Naive thymus-derived CD4-positive, alpha-beta T cell (primary cell): ENCODE data around the gene SIRPB1. TPM values are rescaled to one million over a fixed set of nuclear protein-coding genes. Genes with fewer than 3 reads are reported as not detected.
A peak's percentile ranks its signal among the peaks of the same experiment; 100 is the strongest.
"Not testable (repeated sequence)": the region's sequence is repeated elsewhere in the genome, so short reads cannot be mapped to it uniquely, and the experiment has no call there.

Experiments used
- ATAC-seq: fragments of 150-1000 bp; cut with Tn5 transposase; 2 replicates; pipeline ENCODE4 v1.10.0; 2021; ENCODE audit warnings: mild to moderate bottlenecking, moderate library complexity
- CTCF ChIA-PET: fragments of 350-600 bp; sonication (Branson Sonifier 250); formaldehyde crosslinking; loops from one replicate; lab custom pipeline; 2021; ENCODE audit warnings: antibody characterized with exemption; lab: Charles Lee
- POLR2A ChIA-PET: fragments of 350-600 bp; sonication (Branson Sonifier 250); formaldehyde crosslinking; loops from one replicate; lab custom pipeline; 2021; ENCODE audit warnings: antibody characterized with exemption, inconsistent platforms; lab: Charles Lee
- DNase-seq, 9 donors: peaks; one replicate each; pipeline versions ENCODE4 v3.0.0 to v3.0.0-alpha.2; 2020 to 2022; ENCODE audit warnings: mixed read lengths in 1 of 9
- H3K27ac ChIP-seq: one replicate; pipeline ENCODE4 v1.7.0; 2013; ENCODE audit warnings: mild to moderate bottlenecking, low read depth, low read length, moderate library complexity
- H3K27me3 ChIP-seq, 2 donors: one replicate each; pipeline ENCODE4 v1.7.0; 2013; ENCODE audit warnings: low read length in 2 of 2, mild to moderate bottlenecking in 2 of 2, moderate library complexity in 2 of 2; ENCODE audit not compliant: control insufficient read depth in 2 of 2, insufficient read depth in 2 of 2
- H3K36me3 ChIP-seq, 3 experiments: 1 replicate in 2 of 3; 2 replicates in 1 of 3; pipeline ENCODE4 v1.7.0; 2013; ENCODE audit warnings: low read length in 3 of 3, mild to moderate bottlenecking in 3 of 3, moderate library complexity in 1 of 3; ENCODE audit not compliant: insufficient read depth in 3 of 3, control insufficient read depth in 2 of 3
- H3K4me1 ChIP-seq, 2 donors: one replicate each; pipeline ENCODE4 v1.7.0; 2013; ENCODE audit warnings: low read length in 2 of 2, mild to moderate bottlenecking in 2 of 2, moderate library complexity in 1 of 2; ENCODE audit not compliant: control insufficient read depth in 2 of 2, insufficient read depth in 2 of 2
- H3K4me3 ChIP-seq: 2 replicates; pipeline ENCODE4 v1.7.0; 2013; ENCODE audit warnings: mild to moderate bottlenecking, low read length
- H3K9me3 ChIP-seq, 3 experiments: 1 replicate in 2 of 3; 2 replicates in 1 of 3; pipeline ENCODE4 v1.7.0; 2013; ENCODE audit warnings: low read length in 3 of 3; ENCODE audit not compliant: control insufficient read depth in 2 of 3
- H3K27ac Mint-ChIP-seq, 9 donors: one replicate each; pipeline ENCODE4 v1.8.0; 2020 to 2022; ENCODE audit warnings: mixed read lengths in 9 of 9, mild to moderate bottlenecking in 8 of 9, moderate library complexity in 5 of 9, inconsistent platforms in 2 of 9
- H3K27me3 Mint-ChIP-seq, 5 donors: one replicate each; pipeline ENCODE4 v1.8.0; 2021 to 2022; ENCODE audit warnings: mixed read lengths in 5 of 5, mild to moderate bottlenecking in 1 of 5
- H3K36me3 Mint-ChIP-seq, 5 donors: one replicate each; pipeline ENCODE4 v1.8.0; 2020 to 2022; ENCODE audit warnings: mixed read lengths in 5 of 5, mild to moderate bottlenecking in 3 of 5, inconsistent platforms in 1 of 5
- H3K4me1 Mint-ChIP-seq, 7 donors: one replicate each; pipeline ENCODE4 v1.8.0; 2020 to 2022; ENCODE audit warnings: mixed read lengths in 7 of 7, mild to moderate bottlenecking in 3 of 7, inconsistent platforms in 1 of 7
- H3K4me3 Mint-ChIP-seq, 10 donors: one replicate each; pipeline ENCODE4 v1.8.0; 2020 to 2022; ENCODE audit warnings: mild to moderate bottlenecking in 10 of 10, mixed read lengths in 10 of 10, moderate library complexity in 6 of 10, inconsistent platforms in 2 of 10
- H3K9me3 Mint-ChIP-seq, 11 donors: one replicate each; pipeline ENCODE4 v1.8.0; 2020 to 2022; ENCODE audit warnings: mixed read lengths in 11 of 11, mild to moderate bottlenecking in 4 of 11, inconsistent platforms in 1 of 11, moderate library complexity in 1 of 11
- intact Hi-C, 2 donors: fragments of 100-400 bp; cut with micrococcal nuclease; formaldehyde crosslinking; loops; one replicate each; pipeline ENCODE4 v1.15.1; 2023
- polyA plus RNA-seq, 2 donors: library from polyadenylated mRNA; unstranded; fragments of 300-500 nt; fragmentation: Illumina TruSeq; gene quantifications; one replicate each; pipeline ENCODE4 v1.2.3, GENCODE V29; 2021
- total RNA-seq, 6 experiments: library from RNA in 5 of 6; stranded (reverse) in 5 of 6; gene quantifications; 1 replicate in 5 of 6; 2 replicates in 1 of 6; pipeline ENCODE4 v1.2.3 and lab custom pipeline; 2021 to 2026

Gene SIRPB1
- total and polyA plus RNA-seq, 7 experiments from 2014 or later: 2.2 to 28.2 (median 9.6) TPM

DNA sequence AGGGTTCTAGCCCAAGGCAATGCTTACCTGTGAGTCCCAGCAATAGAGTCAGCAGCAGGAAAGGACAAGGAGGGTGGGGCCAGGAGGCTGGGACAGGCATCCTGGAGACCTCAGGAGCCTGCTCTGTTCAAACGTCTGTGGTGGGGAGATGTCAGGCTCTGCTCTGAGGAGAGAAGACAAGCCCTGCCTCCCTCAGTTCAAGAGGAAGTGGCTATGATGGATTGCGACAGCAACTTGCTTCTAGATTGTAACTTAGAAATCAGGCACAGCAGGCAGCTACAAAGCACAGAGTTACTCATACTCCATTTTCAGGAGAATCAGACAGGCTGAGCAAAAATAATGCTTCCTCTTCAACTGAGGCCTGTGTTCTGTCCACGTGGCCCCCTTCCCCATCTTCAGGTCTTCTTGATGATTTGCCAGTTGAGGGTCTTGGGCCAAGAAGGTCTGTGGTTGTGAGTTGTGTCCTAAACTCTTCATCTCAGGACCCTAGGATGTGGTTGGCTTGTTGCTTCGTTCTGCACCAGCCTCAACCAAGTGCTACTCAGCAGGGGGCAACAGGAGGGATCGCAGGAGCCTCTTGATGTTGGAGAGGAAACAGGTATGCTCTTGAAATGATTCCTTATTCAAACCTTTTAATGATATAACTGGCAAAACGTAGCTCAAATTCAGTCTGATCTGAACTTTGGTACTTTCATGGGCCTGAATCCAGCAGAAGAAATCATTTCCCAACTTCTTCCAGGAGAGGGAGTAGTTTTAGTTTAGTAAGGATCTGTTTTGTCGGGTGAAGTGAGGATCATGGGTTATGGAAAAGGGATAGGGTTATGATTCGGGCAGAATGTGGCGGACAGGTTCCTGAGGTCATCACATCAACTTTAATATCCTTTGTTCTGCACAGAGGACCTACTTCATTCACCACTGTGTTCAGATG, 31.0 kb downstream of the SIRPB1 start:
- no peaks in the 10 kb centered on the region for H3K27me3 Mint-ChIP-seq
- CTCF ChIA-PET: interaction anchor here (0.6 kb wide), 1 partner anchor 54 kb away, joined by 3 read pairs; no protein-coding TSS in a partner anchor
- Histone ChIP-seq H3K4me3 (no peak overlapping the region), H3K4me1 (peaks cover 0 to 5% of the 10 kb centered on the region in 2 donors), H3K27ac (no peak overlapping the region), H3K36me3 (no peaks in the 10 kb centered on the region), H3K27me3 (no peaks in the 10 kb centered on the region), H3K9me3 (no peaks in the 10 kb centered on the region)
- H3K27ac Mint-ChIP-seq: peak overlapping the region in 3 of 9 donors; percentile 88 to 91 (median 90)
- DNase-seq (peak in 3 of 9 donors; percentile 23 to 64 (median 56)), ATAC-seq (no peak)
- H3K36me3 Mint-ChIP-seq: peaks cover 0 to 3% (median 0%) of the 10 kb centered on the region in 5 donors
- intact Hi-C loops: loop anchor here in 1 of 2 donors (2.0 kb wide), 2 partner anchors 146 to 188 kb away; no protein-coding TSS in a partner anchor
- peak overlapping the region in 4 of 10 donors; percentile 67 to 76 (median 70) for H3K4me3 Mint-ChIP-seq
- POLR2A ChIA-PET: interaction anchor here (0.7 to 1.2 kb wide), 2 partner anchors 62 to 87 kb away, joined by 3 to 4 read pairs; no protein-coding TSS in a partner anchor
- H3K4me1 Mint-ChIP-seq: peaks cover 0 to 41% (median 0%) of the 10 kb centered on the region in 7 donors
- H3K9me3 Mint-ChIP-seq: peaks cover 0 to 3% (median 0%) of the 10 kb centered on the region in 11 donors

- Histone ChIP-seq H3K4me3 (no peak overlapping the region), H3K27me3 (no peaks in the 10 kb centered on the region), H3K4me1 (peaks cover 0 to 5% of the 10 kb centered on the region in 2 donors), H3K9me3 (no peaks in the 10 kb centered on the region), H3K36me3 (no peaks in the 10 kb centered on the region), H3K27ac (no peak overlapping the region)
- Mint-ChIP-seq H3K4me3 (peak overlapping the region in 4 of 10 donors; percentile 67 to 76 (median 70)), H3K36me3 (peaks cover 0 to 7% (median 0%) of the 10 kb centered on the region in 5 donors), H3K27me3 (no peaks in the 10 kb centered on the region), H3K27ac (peak overlapping the region in 3 of 9 donors; percentile 88 to 91 (median 90)), H3K9me3 (peaks cover 0 to 3% (median 0%) of the 10 kb centered on the region in 11 donors), H3K4me1 (peaks cover 0 to 46% (median 0%) of the 10 kb centered on the region in 7 donors)
- intact Hi-C loops: loop anchor here in 1 of 2 donors (2.0 kb wide), 2 partner anchors 147 to 189 kb away; no protein-coding TSS in a partner anchor
- ChIA-PET POLR2A (interaction anchor here (1.2 kb wide), 1 partner anchor 63 kb away, joined by 4 read pairs; no protein-coding TSS in a partner anchor), CTCF (interaction anchor here (0.6 kb wide), 1 partner anchor 55 kb away, joined by 3 read pairs; no protein-coding TSS in a partner anchor)
- ATAC-seq (no peak), DNase-seq (no peak)
These were observed 31.9 kb downstream of the SIRPB1 start for GRCh38 chr20:1587781-1588532.

- ATAC-seq: no peak
- Histone ChIP-seq H3K27me3 (no peaks in the 10 kb centered on the region), H3K27ac (no peak overlapping the region), H3K4me1 (no peaks in the 10 kb centered on the region), H3K9me3 (no peaks in the 10 kb centered on the region), H3K36me3 (no peaks in the 10 kb centered on the region), H3K4me3 (no peak overlapping the region)
- no peak for DNase-seq
- Mint-ChIP-seq H3K4me1 (peaks cover 0 to 10% (median 5%) of the 10 kb centered on the region in 7 donors), H3K27me3 (no peaks in the 10 kb centered on the region), H3K27ac (peak overlapping the region in 1 of 9 donors; percentile 20), H3K9me3 (no peaks in the 10 kb centered on the region), H3K4me3 (no peak overlapping the region), H3K36me3 (peaks cover 3 to 23% (median 8%) of the 10 kb centered on the region in 5 donors)
- CTCF ChIA-PET: no interaction called here
- POLR2A ChIA-PET: no interaction called here
- intact Hi-C loops: no loop called here
These were observed 40.3 kb downstream of the SIRPB1 start for GRCh38 chr20:1579488-1579887.

DNA sequence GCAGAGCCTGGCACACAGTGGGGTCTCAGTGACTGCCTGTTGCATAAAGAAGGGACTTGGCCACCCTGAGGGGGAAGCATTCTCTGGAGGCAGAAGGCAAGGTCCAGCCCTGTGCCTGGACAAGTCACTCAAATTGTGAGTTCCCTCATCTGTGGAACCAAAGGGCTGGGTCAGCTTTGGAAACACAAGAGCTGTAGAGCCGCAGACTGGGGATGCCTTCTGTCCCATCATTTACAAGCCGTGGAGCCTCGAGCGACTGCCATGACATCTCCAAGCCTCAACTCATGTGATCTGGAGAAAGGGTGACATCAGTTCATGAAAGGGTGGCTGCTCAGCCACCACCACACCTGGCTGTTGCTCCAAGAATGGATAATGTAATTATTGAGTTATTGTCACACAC, 41.9 kb downstream of the SIRPB1 start:
- no peaks in the 10 kb centered on the region for H3K4me1 ChIP-seq
- no peaks in the 10 kb centered on the region for H3K9me3 Mint-ChIP-seq
- intact Hi-C loops: no loop called here
- DNase-seq (no peak), ATAC-seq (no peak)
- no peak overlapping the region for H3K27ac Mint-ChIP-seq
- ChIA-PET POLR2A (interaction anchor here (1.1 kb wide), 1 partner anchor 157 kb away, joined by 3 read pairs; no protein-coding TSS in a partner anchor), CTCF (no interaction called here)
- H3K36me3 Mint-ChIP-seq: peaks cover 1 to 23% (median 5%) of the 10 kb centered on the region in 5 donors
- H3K27me3 ChIP-seq: no peaks in the 10 kb centered on the region
- no peaks in the 10 kb centered on the region for H3K36me3 ChIP-seq
- H3K4me3 Mint-ChIP-seq: no peak overlapping the region
- H3K4me3 ChIP-seq: no peak overlapping the region
- H3K27ac ChIP-seq: no peak overlapping the region
- H3K9me3 ChIP-seq: no peaks in the 10 kb centered on the region
- H3K27me3 Mint-ChIP-seq: no peaks in the 10 kb centered on the region
- peaks cover 0 to 6% (median 4%) of the 10 kb centered on the region in 7 donors for H3K4me1 Mint-ChIP-seq

- not testable (repeated sequence) for H3K27ac Mint-ChIP-seq
These were observed 42.5 kb downstream of the SIRPB1 start for GRCh38 chr20:1577313-1577712.

GRCh38 chr20:1576641-1577040, 43.2 kb downstream of the SIRPB1 start:
- no peaks in the 10 kb centered on the region for H3K9me3 Mint-ChIP-seq
- intact Hi-C loops: no loop called here
- POLR2A ChIA-PET: no interaction called here
- no peak overlapping the region for H3K27ac Mint-ChIP-seq
- Histone ChIP-seq H3K36me3 (peaks cover 0 to under 1% (median 0%) of the 10 kb centered on the region in 3 experiments), H3K4me1 (no peaks in the 10 kb centered on the region), H3K27ac (no peak overlapping the region), H3K4me3 (no peak overlapping the region), H3K27me3 (no peaks in the 10 kb centered on the region), H3K9me3 (no peaks in the 10 kb centered on the region)
- CTCF ChIA-PET: no interaction called here
- ATAC-seq: no peak
- DNase-seq: no peak
- H3K27me3 Mint-ChIP-seq: no peaks in the 10 kb centered on the region
- peaks cover 0 to 6% (median 4%) of the 10 kb centered on the region in 7 donors for H3K4me1 Mint-ChIP-seq
- H3K4me3 Mint-ChIP-seq: no peak overlapping the region
- H3K36me3 Mint-ChIP-seq: peaks cover 0 to 25% (median 5%) of the 10 kb centered on the region in 5 donors

More at GRCh38 chr20:1577313-1577712, 42.5 kb downstream of the SIRPB1 start:
- ATAC-seq, H3K4me1 Mint-ChIP-seq, intact Hi-C loops, H3K4me3 ChIP-seq, H3K27me3 ChIP-seq, H3K27me3 Mint-ChIP-seq, H3K36me3 ChIP-seq, H3K4me3 Mint-ChIP-seq, DNase-seq, H3K4me1 ChIP-seq, CTCF ChIA-PET, H3K27ac ChIP-seq, H3K9me3 Mint-ChIP-seq, H3K9me3 ChIP-seq: not testable (repeated sequence)
- H3K36me3 Mint-ChIP-seq: peaks cover 0 to 23% (median 5%) of the 10 kb centered on the region in 5 donors
- POLR2A ChIA-PET: interaction anchor here (1.1 kb wide), 1 partner anchor 157 kb away, joined by 3 read pairs; no protein-coding TSS in a partner anchor
